Epidermal melanocyte (primary cell): Measurements from ENCODE around the gene NOD1.
"Not testable (repeated sequence)": the region's sequence is repeated elsewhere in the genome, so short reads cannot be mapped to it uniquely, and the experiment has no call there.

Experiments
- DNase-seq: peaks from one replicate; pipeline ENCODE4 v3.0.0; 2011; ENCODE audit warnings: low spot score; ENCODE audit not compliant: insufficient read length

NOD1 gene

GRCh38 chr7:30505174-30505697, 26.7 kb upstream of the NOD1 start:
- no peak for DNase-seq

DNA sequence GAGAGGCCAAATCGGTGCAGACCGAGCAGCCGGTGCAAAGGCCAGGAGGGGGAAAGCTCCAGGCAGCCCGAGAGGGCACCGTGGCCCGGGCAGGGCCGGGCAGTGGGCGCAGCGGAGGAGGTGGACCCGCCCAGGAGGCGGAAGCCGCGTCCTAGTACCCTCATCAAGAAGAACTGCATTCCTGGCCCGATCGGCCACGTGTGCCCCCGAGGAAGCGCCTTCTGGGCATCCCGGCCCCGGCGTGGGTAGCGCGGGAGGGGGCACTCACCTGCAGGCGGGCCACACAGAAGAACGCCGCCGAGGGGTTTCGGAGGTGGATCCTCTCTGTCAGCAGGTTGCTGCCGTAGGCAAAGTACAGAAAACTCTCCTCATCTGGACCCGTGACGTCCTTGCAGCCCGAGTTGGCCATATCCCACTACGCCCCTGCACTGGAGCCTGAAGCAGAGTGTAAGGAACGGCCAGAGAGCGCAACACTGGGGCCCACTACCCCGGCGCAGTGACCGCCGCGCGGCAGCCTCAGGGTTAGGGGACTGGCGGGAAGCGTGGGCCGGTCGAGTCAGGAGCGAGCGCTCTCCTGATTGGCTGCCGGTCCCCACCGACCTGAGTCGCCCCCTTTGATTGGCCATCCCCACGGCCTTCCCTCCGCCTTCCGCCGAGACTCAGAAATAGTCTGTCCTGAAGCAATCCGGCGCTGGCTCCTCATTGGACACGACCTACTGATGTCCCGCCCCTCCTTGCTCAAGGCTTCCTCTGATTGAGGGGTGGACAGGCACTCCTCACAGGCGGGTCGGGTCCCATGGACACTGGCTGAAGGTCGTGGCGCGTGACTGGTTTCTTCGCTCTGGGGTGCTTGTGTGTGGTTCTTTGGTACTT, 26.0 kb upstream of the NOD1 start, which contains the start of gene GGCT:
GGCT (minus strand) TSS at position 529 of the 873 bp plus-strand sequence; CDS start at position 409, 120 bp downstream.
- peak; percentile 89 for DNase-seq

GRCh38 chr7:30503274-30504212, 25.0 kb upstream of the NOD1 start:
- no peak for DNase-seq

- no peak for DNase-seq
These were observed 24.1 kb upstream of the NOD1 start for GRCh38 chr7:30502470-30503251.

DNA sequence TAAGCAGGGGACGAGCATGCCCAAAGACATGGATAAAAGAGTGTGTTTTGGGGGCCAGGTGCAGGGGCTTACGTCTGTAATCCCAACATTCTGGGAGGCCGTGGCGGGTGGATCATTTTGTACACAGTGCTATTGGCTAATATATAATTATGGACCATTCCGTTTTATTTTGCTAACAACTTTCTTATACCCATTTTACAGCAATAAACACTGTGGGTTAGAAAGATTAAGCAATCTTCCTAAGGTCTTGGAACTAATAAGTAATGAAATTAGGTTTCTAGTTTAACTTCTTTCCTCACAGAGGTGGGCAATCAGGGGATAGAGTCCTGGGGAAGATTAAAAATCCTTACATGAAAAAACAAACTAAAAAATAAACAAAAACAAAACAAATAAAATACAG, 22.7 kb upstream of the NOD1 start:
- DNase-seq: no peak

DNA sequence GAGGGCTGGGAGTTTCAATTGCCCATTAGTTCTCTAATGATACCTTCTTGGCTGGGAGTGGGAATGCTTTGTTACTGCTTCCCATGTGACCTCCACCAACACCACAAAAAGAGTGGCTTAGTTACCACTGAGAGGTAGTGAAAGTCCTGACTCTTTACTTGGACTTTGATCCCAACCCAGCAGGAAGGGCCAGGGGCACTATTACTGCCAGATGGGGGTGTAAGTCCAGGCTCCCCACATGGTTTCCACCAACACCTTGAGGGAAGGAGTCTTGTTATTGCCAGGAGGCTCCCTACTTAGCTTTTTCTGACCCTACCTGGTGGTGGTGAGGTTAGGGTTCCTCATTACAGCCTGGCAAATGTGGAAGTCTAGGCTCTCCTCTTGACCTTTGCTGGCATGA, 14.6 kb upstream of the NOD1 start:
- DNase-seq: no peak

DNA sequence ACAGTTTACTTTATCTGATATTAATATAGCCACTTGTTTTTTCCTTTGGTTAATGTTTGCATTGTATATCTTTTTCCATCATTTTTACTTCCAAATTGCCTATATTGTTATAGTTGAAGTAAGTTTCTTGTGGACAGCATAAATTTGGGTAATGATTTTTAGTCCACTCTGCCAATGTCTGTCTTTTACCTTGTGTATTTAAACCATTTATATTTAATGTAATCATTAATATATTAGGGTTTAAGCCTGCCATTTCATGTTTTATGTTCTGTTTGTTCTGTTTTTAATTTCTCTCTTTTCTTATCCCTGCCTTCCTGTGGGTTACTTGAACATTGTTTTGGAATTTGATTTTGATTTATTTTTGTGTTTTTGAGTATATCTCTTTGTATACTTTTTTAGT, 12.8 kb upstream of the NOD1 start:
- no peak for DNase-seq

GRCh38 chr7:30487371-30487770, 8.8 kb upstream of the NOD1 start:
- DNase-seq: no peak

- no peak for DNase-seq
These were observed 7.1 kb upstream of the NOD1 start for GRCh38 chr7:30485667-30486066.

DNA sequence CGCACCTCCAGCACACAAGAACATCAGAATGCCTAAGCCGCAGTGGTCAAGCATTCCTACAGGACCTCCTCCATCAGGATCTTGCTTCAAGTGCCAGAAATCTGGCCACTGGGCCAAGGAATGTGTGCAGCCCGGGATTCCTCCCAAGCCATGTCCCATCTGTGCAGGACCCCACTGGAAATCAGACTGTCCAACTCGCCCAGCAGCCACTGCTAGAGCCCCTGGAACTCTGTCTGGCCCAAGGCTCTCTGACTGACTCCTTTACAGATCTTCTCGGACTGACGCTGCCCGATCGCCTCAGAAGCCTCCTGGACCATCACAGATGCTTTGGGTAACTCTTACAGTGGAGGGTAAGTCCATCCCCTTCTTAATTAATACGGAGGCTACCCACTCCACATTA, 2.8 kb upstream of the NOD1 start:
- not testable (repeated sequence) for DNase-seq

DNA sequence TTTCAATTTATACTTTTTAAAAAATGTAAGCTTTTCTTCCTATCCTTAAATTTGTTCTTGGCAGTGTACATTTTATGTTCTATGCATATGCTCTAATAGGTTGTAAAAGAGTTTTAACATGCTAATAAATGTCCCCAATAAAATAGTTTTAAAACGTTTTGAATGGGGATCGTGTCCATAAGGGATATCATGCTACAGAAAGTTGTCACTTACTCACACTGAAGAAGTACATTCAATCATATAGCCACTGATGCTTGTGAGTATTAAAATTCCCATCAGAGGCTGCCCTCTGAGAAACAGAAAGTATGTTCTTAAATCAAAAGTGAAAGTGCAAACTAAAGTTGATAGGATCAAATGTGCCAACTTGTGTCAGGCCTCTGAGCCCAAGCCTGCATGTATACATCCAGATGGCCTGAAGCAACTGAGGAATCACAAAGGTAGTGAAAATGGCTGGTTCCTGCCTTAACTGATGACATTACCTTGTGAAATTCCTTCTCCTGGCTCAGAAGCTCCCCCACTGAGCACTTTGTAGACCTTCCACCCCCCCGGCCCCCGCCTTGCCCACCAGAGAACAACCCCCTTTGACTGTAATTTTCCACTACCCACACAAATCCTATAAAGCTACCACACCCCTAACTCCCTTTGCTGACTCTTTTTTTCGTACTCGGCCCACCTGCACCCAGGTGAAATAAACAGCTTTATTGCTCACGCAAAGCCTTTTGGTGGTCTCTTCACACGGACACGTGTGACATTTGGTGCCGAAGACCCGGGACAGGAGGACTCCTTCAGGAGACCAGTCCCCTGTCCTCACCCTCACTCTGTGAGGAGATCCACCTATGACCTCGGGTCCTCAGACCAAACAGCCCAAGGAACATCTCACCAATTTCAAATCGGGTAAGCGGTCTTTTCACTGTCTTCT, 877 bp upstream of the NOD1 start:
- DNase-seq: no peak

- DNase-seq: no peak
These were observed 2.0 kb downstream of the NOD1 start for GRCh38 chr7:30476459-30477145.

GRCh38 chr7:30475580-30475979, 3.0 kb downstream of the NOD1 start:
- DNase-seq: no peak

- no peak for DNase-seq
These were observed 3.7 kb downstream of the NOD1 start for GRCh38 chr7:30474893-30475292.

GRCh38 chr7:30474485-30474884, 4.1 kb downstream of the NOD1 start:
- DNase-seq: no peak

DNA sequence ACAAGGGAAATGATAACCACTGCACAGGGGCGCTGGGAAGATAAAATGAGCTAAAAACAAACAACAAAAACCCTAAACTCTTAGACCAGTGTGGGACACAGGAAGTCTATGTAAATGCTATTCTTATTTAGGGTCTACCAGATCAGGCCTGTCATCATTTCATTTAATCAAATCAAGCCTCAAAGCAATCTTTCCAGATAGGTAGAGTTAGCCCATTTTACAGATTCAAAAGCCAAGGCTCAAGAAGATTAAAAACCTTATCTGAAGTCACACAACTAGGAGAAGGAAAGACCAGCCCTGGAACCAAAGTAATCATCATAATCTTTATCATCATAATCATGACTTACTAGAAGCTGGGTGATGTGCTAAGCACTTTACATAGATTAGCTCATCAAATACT, 4.7 kb downstream of the NOD1 start:
- no peak for DNase-seq

- no peak for DNase-seq
These were observed 5.5 kb downstream of the NOD1 start for GRCh38 chr7:30472784-30473775.

DNA sequence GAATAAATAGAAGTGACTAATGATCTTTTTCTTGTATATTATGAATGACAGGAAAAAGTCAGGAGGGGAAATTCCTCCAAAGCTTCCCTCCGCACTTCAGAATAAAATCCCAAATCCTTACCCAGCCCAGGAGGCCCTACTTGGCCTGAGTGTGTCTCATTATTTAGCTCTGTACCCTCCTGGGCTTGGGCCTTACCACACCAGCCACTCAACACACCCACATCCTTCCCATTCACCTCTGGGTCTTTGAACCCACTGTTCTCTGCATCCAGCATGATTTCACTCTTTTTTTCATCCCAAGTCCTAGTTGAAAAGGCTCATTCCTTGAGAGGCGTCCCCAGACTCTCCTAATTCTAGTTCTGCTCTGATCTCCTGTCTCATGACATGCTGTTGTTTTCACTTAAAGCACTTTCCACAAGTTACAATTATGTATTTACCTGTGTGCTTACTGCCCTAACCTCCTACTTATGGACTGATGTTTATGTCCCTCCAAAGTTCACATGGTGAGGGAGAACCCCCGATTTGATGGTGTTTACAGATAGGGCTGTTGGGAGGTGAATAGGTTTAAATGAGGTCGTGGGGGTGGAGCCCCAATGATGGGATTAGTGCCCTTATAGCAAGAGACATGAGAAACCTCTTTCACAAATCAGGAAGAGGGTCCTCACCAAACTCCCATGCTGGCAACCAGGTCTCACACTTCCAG, 6.4 kb downstream of the NOD1 start:
- DNase-seq: no peak
